ENCODE results near the gene RAB31. TPM values are rescaled to one million over a fixed set of nuclear protein-coding genes. Genes with fewer than 3 reads are reported as not detected.
"Not testable (repeated sequence)": the region's sequence is repeated elsewhere in the genome, so short reads cannot be mapped to it uniquely, and the experiment has no call there.

Gene RAB31
- total RNA-seq, 1 experiment from 2014 or later: 32.9 TPM

DNA sequence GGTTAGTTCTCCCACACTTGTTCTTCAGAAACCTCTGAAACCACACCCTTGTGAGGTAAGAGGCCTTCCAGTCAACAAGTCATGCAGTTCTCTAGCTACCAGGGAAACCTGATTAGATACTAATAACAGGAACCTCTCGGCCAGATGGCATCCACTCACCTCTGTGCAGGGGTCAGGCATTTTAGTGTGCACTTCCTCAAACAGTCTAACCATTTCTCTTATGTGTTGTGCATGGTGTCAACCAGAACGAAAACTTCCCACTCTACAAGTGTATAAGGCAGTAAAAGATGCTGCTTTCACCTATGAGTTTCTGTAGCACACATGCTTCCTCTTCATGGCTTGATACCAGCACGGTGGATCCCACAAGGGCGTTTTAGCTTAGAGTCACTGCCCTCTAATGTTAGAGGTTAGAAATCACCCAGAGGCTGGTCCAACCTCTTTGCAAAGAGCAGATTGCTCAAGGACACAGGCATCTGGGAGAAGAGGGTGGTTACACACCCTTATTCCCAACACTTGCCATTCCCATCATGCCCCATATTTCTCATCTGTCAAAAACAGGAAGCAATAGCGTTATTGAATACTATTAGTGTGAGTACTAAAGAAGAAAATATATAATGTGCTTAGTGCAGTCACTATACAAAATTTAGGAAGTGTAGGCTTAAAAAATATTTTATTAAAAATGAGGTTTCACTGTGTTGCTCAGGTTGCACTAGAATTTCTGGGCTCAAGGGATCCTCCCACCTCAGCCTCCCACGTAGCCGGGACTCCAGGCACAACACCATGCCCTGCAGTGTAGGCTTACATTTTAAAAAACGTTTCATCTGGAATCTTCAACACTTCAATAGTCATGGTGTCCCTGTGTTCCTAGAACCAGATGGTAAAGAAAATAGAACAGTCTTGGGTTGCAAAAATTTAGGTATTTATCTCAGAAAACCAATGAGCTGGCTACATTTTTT is 34.5 kb upstream of the RAB31 start:
- no peak overlapping the region for H3K4me3 Mint-ChIP-seq
- H3K9me3 Mint-ChIP-seq: peaks cover 5% of the 10 kb centered on the region
- no peaks in the 10 kb centered on the region for H3K4me1 Mint-ChIP-seq
- H3K27ac Mint-ChIP-seq: peak overlapping the region; percentile 72; the same call in 1 of the 2 replicates
- ATAC-seq (peak; percentile 84), DNase-seq (ENCODE audit: low spot score) (no peak)
- ChIA-PET CTCF (interaction anchor here (0.5 to 1.8 kb wide), 8 partner anchors 11 to 278 kb away, joined by 3 to 12 read pairs (median 4); no protein-coding TSS in a partner anchor), POLR2A (interaction anchor here (0.7 to 1.3 kb wide), 3 partner anchors 58 to 91 kb away, joined by 3 to 6 read pairs (median 4); no protein-coding TSS in a partner anchor)
- no peaks in the 10 kb centered on the region for H3K27me3 Mint-ChIP-seq (ENCODE audit: low read depth)
- H3K36me3 Mint-ChIP-seq: no peaks in the 10 kb centered on the region
- TF ChIP-seq, protein P1, sequence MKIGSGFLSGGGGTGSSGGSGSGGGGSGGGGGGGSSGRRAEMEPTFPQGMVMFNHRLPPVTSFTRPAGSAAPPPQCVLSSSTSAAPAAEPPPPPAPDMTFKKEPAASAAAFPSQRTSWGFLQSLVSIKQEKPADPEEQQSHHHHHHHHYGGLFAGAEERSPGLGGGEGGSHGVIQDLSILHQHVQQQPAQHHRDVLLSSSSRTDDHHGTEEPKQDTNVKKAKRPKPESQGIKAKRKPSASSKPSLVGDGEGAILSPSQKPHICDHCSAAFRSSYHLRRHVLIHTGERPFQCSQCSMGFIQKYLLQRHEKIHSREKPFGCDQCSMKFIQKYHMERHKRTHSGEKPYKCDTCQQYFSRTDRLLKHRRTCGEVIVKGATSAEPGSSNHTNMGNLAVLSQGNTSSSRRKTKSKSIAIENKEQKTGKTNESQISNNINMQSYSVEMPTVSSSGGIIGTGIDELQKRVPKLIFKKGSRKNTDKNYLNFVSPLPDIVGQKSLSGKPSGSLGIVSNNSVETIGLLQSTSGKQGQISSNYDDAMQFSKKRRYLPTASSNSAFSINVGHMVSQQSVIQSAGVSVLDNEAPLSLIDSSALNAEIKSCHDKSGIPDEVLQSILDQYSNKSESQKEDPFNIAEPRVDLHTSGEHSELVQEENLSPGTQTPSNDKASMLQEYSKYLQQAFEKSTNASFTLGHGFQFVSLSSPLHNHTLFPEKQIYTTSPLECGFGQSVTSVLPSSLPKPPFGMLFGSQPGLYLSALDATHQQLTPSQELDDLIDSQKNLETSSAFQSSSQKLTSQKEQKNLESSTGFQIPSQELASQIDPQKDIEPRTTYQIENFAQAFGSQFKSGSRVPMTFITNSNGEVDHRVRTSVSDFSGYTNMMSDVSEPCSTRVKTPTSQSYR (CRISPR knock-in tag; IDR thresholded peaks at IDR 0.05): no peak
- 0 out of 2 replicates have a peak, but pooled peaks have one; percentile 22 for TF ChIP-seq GABPB1 (CRISPR knock-in tag; IDR thresholded peaks at IDR 0.05)

DNA sequence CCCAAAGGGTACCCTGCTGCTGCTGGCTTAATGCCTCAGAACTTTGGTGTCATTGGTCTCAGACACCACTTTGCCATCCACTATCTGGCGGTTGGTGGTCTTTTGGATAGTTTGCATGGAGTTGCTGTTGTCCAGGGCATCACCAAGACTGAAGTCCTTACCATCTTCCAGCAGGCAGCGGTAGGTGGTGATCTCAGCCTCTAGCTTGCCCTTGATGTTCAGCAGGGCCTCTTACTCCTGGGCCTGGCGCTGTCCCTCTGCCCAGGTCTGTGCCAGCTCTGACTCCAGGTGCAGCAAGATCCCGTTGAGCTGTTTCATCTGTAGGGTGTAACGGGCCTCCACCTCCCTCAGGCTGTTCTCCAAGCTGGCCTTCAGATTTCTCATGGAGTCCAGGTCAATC is 29.9 kb upstream of the RAB31 start:
- CTCF ChIA-PET; H3K27ac Mint-ChIP-seq; H3K9me3 Mint-ChIP-seq; POLR2A ChIA-PET; ATAC-seq; H3K36me3 Mint-ChIP-seq; H3K27me3 Mint-ChIP-seq (ENCODE audit: low read depth); H3K4me3 Mint-ChIP-seq; H3K4me1 Mint-ChIP-seq; DNase-seq (ENCODE audit: low spot score): not testable (repeated sequence)

DNA sequence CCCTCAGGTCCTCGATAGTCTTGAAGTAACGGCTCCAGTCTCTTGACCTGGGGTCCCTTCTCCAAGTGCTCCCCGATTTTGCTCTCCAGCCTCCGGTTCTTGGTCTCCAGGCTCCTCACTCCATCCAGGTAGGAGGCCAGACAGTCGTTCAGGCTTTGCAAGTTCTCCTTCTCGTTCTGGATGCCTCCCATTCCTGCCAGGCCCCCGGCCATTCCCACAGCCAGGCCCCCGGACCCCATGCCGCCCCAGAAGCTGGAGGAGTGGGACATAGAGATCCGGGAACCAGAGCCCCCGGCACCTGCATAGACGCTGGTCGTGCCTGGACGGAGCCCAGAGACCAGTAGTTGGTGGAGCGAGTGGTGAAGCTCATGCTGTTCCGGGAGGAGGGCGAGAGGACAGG is 29.0 kb upstream of the RAB31 start:
- POLR2A ChIA-PET: no interaction called here
- no peak for ATAC-seq
- Mint-ChIP-seq H3K4me3 (no peak overlapping the region), H3K36me3 (no peaks in the 10 kb centered on the region), H3K4me1 (peaks cover 6% of the 10 kb centered on the region), H3K27ac (no peak overlapping the region), H3K9me3 (peaks cover 6% of the 10 kb centered on the region), H3K27me3 (ENCODE audit: low read depth) (no peaks in the 10 kb centered on the region)
- TF ChIP-seq, protein P2, sequence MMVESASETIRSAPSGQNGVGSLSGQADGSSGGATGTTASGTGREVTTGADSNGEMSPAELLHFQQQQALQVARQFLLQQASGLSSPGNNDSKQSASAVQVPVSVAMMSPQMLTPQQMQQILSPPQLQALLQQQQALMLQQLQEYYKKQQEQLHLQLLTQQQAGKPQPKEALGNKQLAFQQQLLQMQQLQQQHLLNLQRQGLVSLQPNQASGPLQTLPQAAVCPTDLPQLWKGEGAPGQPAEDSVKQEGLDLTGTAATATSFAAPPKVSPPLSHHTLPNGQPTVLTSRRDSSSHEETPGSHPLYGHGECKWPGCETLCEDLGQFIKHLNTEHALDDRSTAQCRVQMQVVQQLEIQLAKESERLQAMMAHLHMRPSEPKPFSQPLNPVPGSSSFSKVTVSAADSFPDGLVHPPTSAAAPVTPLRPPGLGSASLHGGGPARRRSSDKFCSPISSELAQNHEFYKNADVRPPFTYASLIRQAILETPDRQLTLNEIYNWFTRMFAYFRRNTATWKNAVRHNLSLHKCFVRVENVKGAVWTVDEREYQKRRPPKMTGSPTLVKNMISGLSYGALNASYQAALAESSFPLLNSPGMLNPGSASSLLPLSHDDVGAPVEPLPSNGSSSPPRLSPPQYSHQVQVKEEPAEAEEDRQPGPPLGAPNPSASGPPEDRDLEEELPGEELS (CRISPR knock-in tag; IDR thresholded peaks at IDR 0.05): no peak
- TF ChIP-seq ZBTB21 (CRISPR knock-in tag; IDR thresholded peaks at IDR 0.05; ENCODE audit: borderline replicate concordance): no peak
- TF ChIP-seq ZNF396 (CRISPR knock-in tag; IDR thresholded peaks at IDR 0.05; ENCODE audit: borderline replicate concordance): no peak
- TF ChIP-seq IRF2 (CRISPR knock-in tag; IDR thresholded peaks at IDR 0.05; ENCODE audit: borderline replicate concordance, low read depth): no peak
- TF ChIP-seq ZNF138 (CRISPR knock-in tag; conservative IDR thresholded peaks at IDR 0.05): no peak
- no peak for DNase-seq (ENCODE audit: low spot score)
- CTCF ChIA-PET: no interaction called here

DNA sequence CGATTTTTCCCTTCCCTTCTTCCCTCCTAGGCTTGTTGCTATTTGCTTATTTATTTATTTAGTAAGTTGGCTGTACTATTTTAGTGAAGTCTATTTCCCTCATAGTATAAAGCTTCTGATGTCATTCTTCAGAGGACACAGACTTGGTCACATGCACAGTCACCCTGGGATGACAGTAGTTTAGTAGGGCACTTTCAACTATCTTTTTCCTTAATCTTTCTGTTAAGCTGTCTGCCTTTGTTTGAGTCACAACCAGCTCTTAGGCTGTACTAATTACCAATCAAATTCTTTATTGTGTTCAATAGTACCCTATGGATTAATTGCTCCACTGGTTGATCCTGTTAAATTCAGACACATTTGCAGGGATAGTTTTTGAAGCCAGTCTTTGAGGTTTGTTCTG is 26.9 kb upstream of the RAB31 start:
- Mint-ChIP-seq H3K9me3 (peaks cover 6% of the 10 kb centered on the region), H3K4me3 (no peak overlapping the region), H3K36me3 (no peaks in the 10 kb centered on the region), H3K27me3 (ENCODE audit: low read depth) (no peaks in the 10 kb centered on the region), H3K27ac (no peak overlapping the region), H3K4me1 (peaks cover 10% of the 10 kb centered on the region)
- ChIA-PET CTCF (no interaction called here), POLR2A (no interaction called here)
- TF ChIP-seq SP1 (CRISPR knock-in tag; conservative IDR thresholded peaks at IDR 0.05) (no peak), CREM (CRISPR knock-in tag; IDR thresholded peaks at IDR 0.05) (no peak)
- DNase-seq (ENCODE audit: low spot score): no peak
- ATAC-seq: no peak

DNA sequence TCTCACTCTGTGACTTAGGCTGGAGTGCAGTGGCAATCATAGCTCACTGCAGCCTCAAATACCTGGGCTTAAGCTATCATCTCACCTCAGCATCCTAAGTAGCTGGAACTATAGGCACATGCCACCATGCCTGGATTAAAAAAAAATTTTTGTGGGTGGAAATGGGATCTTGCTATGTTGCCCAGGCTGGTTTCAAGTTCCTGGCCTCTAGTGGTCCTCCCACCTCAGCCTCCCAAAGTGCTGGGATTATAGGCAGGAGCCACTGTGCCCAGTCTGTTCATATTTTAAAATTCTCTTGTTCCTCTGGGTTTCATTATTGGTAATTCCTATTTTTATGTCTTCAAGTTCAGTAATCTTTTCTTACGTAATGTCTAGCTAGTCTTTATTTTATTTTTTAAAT is 25.5 kb upstream of the RAB31 start:
- Mint-ChIP-seq H3K4me1 (peaks cover 10% of the 10 kb centered on the region), H3K27me3 (ENCODE audit: low read depth) (no peaks in the 10 kb centered on the region), H3K27ac (no peak overlapping the region), H3K36me3 (no peaks in the 10 kb centered on the region), H3K4me3 (no peak overlapping the region), H3K9me3 (peaks cover 6% of the 10 kb centered on the region)
- TF ChIP-seq ZNF121 (CRISPR knock-in tag; IDR thresholded peaks at IDR 0.05): 0 out of 2 replicates have a peak, but pooled peaks have one; percentile 9
- TF ChIP-seq KAT7 (CRISPR knock-in tag; IDR thresholded peaks at IDR 0.05; ENCODE audit: borderline replicate concordance): no peak
- no peak for ATAC-seq
- no peak for DNase-seq (ENCODE audit: low spot score)
- CTCF ChIA-PET: no interaction called here
- POLR2A ChIA-PET: no interaction called here

All from WTC11 (cell line).